ENCODE measurements around the gene SPG11.

DNA sequence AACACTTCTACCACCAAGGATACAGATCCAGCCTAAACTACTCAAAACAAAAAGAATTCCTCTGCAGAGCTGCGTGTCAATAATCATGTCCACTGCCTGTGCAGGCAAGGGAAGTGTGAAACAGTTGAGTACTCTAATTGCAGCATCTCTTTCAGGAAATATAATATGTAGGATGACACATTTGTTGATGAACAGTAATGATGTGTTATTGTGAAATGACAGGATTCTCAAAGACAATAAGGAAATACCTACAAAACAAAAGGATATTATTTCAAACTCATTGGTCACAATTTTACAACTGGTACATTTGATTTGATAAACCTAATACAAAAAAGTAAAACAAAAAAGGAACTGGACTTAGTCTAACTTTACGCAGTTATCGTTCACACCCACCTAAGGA, 4.4 kb downstream of the SPG11 start:
- no peak for TF ChIP-seq TCF7L2 (IDR thresholded peaks at IDR 0.05; ENCODE audit: low read depth, low read length)
- no peak for TF ChIP-seq RFX5 (IDR thresholded peaks at IDR 0.05; ENCODE audit: low read depth, low read length)
- TF ChIP-seq USF2 (CRISPR knock-in tag; IDR thresholded peaks at IDR 0.05), result no peak
- TF ChIP-seq ADNP (tag; IDR thresholded peaks at IDR 0.05), result no peak
- TF ChIP-seq CEBPZ (IDR thresholded peaks at IDR 0.05; ENCODE audit: borderline replicate concordance, low read depth, low read length), result no peak
- TF ChIP-seq ESRRA (IDR thresholded peaks at IDR 0.05; ENCODE audit: borderline replicate concordance, low read depth), result no peak
- no peak for TF ChIP-seq NFE2L1 (tag; IDR thresholded peaks at IDR 0.05; ENCODE audit: borderline replicate concordance, low read depth)
- TF ChIP-seq ZNF23 (CRISPR knock-in tag; IDR thresholded peaks at IDR 0.05), result no peak
- no peak for TF ChIP-seq NCOA1 (IDR thresholded peaks at IDR 0.05; ENCODE audit: low read depth)
- no peak for TF ChIP-seq TCF3 (CRISPR knock-in tag; IDR thresholded peaks at IDR 0.05)
- no peak for TF ChIP-seq TSHZ1 (CRISPR knock-in tag; IDR thresholded peaks at IDR 0.05)
- TF ChIP-seq GTF2F1 (IDR thresholded peaks at IDR 0.05; ENCODE audit: low read depth, low read length), result no peak

All from K562 (cell line).